CD1c-positive myeloid dendritic cell (primary cell): ENCODE measurements around the gene ABCA13.

ENCODE experiments used
- DNase-seq: peaks from one replicate; pipeline ENCODE4 v3.0.0-alpha.2; 2016; ENCODE audit errors: extremely low spot score

ABCA13 gene

DNA sequence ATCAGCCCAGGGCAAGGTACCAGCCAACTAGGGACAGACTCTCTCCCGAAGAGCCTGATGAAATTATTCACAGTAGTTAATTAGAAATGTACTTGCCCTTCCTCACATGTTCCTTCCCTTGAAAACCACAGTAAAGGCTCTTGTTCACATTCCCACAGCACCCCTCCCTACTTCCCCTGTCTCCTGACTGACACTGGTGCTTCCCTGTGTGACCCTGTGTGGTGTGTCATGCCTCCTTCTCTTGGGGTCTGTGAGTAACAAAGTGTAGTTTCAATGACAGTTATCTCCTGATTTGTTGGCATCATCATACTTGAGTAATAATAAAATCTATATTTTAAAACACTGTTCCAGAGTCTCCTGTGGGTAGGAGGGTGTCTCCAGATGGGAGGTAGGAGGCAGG lies 209.7 kb downstream of the ABCA13 start:
- peak; percentile 17 for DNase-seq

DNA sequence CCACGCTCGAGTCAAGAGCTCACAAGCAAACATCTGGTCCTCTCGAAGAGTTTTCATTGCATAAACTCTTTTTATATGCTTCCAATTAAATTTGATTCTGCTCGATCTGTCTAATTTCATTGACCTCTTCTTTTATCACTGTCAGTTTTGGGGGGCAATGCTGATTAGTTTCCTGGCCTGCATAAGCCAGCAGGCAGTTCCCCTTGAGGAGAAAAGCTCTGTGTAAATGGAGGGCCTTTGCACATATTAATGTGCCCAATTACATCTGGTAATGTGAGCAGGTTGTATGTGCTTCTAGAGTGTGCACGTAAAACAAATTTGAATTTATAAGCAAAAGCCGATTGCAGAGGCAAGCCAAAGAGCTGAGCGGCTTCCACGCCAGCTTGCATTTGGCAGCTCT lies 210.3 kb downstream of the ABCA13 start:
- DNase-seq: no peak

DNA sequence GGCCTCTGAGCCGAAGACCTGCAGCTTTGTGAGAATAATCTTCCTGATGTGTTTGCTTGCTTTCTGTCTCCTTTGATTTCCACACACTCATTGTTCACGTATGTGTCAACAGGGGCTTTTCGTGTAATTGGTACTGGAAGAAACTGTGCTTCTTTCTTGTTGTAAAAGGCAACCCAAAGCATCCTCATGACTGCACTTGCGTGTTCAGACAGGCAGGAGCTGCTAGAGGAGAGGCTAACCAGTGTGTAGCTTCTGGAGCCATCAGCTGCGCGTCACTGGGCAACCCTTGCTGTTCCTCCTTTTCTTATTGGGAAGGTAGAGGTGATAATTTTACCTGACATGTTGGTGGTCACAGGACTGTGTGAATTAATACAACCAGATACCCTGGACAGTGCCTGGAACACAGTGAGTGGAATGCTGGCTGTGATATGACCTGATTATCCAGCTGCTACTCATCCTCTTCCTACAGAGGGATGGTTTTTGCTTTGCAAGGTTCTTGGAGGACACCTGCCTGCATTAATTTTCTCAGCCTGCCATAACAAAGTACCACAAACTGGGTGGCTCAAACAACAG lies 213.0 kb downstream of the ABCA13 start:
- DNase-seq: no peak

DNA sequence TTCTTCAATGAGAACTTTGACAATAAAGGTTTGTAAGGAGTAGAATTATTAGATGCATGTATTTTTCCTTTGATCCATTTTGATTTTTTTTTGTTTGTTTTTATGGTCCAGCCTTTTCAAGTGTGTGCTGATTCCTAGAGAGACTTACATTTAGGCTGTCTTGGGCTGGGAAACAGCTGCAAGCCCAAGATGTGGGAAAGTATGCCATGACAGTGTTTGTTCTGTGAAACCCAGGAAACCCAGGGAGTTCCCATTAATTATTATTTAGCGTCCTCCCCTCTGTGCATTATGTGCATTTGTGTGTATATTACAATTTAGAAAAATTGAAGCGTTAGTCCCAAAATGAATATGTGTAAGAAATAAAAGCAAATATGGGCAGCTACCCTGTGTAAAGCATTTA lies 216.7 kb downstream of the ABCA13 start:
- DNase-seq: no peak

DNA sequence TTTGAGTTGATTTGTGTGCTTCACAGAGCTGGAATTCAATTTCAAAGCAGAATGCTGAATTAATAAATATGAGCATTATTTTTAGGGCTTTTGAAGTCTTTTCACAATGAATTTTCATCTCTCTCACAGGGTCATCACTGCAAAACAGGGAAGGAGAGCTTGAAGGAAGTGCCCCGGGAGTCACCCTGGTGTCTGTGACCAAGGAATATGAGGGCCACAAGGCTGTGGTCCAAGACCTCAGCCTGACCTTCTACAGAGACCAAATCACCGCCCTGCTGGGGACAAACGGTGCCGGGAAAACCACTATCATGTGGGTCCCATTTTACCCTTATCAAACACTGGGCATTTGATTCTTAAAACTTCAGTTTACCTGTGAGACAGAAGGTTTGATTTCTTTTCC lies 217.7 kb downstream of the ABCA13 start:
- DNase-seq: peak; percentile 45

DNA sequence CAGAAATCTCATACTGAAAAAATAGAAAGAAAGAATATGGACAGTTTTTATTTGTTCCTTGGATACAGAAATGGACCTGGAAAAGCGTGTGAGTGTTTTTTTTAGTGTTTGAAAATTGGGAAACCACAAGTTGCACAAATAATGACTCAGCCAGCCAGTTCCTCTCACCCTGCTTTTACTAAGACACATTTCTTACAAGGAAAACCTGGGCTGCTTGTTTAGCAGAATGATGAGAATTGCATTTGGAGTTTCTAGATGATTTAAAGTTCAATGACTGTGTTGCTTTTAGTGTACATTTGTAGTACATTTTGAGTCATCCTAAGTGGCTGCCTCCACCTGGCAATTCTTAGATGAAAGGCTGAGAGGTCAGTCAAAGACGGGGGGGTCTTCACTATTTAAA lies 218.7 kb downstream of the ABCA13 start:
- DNase-seq: peak; percentile 89

DNA sequence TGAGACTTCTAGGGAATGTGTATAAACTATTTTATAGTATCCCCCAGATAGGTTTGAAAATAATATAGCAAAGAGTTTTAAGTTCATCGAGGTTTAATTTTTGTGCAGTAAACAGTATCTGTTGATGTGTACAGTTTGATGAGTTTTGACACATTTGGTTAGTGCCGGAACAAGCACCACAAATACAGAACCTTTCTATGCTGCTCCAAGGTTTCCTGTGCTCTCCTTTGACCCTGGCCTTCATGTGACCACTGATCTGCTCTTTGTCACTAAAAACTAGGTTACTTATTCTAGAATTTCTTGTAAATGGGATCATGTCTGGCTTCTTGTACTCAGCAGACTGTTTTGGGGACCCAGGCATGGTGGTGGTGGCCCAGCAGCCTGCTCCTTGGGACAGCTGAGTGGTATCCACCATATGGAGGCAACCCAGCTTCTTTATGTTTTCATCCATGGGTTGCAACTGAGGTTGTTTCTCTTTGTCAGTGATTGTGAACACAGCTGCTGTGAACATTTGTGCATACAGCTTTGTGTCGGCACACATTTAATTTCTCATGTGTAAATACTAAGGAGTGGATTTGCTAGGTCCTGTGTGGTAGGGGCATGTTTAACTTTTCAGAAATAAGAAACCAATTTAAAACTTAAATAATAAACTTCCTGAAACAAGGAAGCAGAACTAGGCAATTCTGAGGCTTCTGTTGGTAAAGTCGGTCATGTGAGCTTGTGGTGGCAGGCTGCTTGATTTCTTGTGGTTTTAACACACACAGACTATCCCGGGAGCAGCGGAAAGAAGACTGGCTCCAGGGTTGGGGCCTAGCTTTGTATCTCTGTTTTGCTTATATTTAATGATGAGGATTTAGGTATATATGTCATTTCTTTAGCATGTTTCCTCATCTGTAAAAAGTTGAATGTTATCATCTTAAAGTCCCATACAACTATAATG lies 219.4 kb downstream of the ABCA13 start:
- peak; percentile 84 for DNase-seq

DNA sequence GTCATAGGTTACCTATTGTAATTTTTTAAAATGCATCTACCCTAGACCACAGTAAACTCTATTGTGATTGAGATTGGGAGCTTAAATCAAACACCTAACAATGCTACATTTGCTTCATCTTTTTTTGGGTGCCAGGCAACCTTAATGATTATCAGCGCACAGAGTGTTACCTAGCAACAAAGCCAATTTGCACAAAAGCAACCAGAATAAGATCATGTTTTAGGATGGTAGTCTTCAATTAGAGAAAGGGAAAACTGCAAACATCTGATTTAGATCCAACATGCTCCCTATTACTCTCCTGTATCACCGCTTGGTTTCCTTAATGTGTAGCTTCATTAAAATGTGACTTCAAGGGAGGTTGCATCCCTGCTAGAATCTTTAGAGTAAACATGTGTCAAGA lies 226.9 kb downstream of the ABCA13 start:
- no peak for DNase-seq

DNA sequence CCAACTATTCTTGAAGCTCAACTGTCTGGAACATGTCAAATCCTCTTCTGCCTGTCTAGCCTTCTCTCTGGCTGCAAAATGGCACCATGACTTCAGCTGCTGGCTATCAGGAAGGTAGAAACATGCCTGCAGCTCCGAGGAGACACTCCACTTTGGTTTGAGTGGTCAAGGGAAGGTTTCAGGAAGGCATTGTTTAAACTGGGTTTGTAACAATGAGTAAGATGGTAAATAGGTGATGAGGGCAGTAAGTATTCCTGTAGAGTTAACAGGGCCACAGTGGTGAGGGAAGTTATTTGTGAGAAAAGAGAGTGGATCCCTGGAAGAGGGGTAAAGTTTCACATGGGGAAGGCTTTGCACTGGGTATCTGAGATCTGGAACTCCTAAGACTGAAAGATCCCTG lies 231.5 kb downstream of the ABCA13 start:
- no peak for DNase-seq

DNA sequence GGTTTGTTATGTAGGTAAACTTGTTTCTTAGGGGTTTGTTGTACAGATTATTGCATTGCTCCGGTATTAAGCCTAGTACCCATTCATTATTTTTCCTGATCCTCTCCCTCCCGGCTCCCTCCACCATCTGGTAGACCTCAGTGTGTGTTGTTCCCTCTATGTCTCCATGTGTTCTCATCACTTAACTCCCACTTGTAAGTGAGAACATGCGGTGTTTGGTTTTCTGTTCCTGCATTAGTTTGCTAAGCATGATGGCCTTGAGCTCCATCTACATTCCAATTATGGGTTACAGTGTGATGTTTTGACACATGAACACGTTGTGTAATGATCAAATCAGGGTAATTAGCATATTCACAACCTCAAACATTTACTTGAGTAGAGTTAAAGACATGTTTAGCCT lies 237.5 kb downstream of the ABCA13 start:
- no peak for DNase-seq

DNA sequence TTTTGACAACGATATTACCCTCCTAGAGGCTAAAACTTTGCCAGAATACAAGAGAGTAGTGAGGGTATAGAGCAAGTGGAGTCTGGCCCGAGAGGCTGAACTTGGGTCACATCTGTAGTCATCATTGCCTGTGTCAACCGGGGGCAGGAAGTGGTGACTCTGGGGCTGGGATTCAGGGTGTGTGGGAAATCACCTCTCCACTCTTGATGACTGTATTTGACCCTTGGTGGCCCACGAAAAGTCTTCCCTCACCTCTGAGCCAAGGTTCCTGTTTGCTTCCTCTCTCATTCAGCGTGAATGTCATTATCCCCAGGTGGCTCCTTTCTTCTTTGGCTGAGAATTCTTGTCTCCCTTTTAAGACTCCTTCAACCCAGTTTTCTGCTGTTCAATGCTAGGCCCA lies 240.4 kb downstream of the ABCA13 start:
- DNase-seq: no peak

DNA sequence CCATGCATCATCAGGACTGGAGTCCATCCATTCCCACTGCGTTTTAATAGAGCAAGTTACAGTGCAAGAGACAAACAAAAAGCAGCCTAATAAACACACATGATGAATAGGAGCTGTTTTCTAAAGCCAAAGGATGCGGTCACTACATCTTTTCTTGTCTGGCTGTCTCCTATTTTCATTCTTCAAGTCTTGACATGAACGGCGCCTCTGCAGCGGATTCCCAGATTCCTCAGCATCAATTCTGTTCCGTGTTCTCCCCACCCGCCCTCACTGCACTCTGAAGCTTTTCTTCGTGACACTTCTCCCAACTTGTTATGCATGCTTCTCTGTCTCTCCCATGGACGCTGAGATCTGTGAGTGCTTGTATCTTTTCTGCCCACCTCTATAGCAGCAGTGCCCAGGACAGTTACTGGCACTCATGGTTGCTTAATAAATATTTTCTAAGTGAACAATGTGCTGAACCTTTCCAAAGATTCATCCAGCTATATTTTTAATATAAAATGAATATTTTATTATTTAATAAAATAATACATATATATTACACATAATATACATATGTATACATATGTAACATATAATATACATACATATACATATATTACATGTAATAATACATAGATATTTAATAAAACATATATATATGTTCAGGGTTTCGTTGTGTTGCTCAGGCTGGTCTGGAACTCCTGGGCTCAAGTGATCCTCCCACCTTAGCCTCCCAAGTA lies 242.9 kb downstream of the ABCA13 start:
- DNase-seq: no peak

DNA sequence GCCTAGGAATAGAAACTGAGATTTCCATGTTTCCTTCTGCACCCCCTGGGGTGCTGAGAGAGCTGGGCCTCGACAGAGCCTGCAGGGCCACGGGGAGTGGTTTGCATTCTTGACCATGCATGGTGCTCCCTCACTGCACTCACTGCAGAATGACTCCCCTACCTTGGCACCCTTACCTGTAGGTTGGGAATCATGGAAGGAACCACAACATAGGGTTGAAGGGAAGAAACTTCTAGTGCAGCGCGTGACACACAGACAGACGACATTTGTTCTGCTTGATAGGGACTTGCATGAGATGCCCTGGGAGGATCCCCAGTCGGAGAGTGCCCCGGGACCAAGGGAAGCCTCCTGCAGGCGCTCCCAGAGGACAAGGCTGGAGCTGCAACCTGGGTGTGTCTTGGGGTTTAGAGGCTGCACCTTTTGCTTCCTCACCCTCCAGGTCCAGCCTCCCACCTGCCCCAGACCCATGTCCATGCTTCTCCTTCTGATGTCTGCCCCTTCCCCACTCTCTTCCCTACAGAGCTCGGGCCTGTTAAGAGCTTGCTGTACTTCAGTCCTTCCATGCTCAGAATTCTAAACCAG lies 245.2 kb downstream of the ABCA13 start:
- DNase-seq: no peak

DNA sequence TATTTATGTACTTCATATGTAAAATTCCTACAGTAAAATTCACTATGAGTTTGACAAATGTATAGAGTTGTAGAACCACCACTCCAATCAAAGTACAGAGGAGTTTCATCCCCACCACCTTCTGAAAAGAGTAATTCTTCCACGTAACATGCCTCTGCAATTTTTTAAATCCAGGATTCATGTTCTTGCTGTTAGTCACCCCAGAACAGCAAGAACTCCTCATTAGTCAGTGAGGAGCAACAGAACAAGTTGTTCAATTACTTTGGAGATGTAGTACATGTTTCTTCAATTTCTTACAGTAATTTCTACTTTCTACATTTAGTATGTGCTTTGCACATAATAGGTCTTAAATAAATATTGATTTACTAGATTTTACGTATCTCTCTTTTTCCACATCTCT lies 248.1 kb downstream of the ABCA13 start:
- DNase-seq: no peak

DNA sequence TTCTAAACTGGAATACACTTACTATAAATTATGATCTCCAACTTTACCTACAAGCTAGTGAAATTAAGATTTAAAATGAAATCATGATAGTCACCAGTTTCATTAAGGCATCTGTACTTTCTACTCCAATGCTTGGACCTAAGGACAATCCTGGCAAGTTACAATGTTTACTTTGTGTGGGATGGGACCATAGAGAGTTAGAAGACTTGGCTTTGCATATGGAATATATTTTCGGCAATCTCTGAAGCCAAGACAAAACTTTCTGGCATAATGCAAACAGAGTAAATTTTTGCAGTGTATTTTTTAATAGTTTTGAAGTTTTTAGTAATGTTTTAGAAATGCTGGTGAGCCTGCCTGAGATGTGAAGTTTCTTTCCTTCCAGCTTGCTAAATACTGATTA lies 248.9 kb downstream of the ABCA13 start:
- no peak for DNase-seq

DNA sequence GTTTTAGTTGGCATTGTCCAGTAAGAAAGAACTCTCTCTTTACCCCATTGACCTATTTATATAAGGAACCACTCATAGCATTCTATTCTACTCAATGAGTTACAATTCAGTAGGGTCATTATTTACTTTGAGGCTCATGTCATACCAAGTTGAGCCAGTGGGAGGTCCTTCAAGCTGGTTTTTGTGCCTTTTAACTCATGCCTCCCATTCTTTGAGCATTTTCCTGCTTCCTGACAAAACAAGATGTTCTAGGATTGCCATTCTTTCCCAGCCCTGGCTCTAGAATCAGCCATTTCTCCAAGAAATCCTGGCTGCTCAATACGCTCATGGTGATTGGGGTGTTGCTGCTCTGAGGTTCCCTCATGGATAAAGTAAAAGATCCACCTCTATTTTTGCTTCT lies 250.1 kb downstream of the ABCA13 start:
- DNase-seq: no peak

DNA sequence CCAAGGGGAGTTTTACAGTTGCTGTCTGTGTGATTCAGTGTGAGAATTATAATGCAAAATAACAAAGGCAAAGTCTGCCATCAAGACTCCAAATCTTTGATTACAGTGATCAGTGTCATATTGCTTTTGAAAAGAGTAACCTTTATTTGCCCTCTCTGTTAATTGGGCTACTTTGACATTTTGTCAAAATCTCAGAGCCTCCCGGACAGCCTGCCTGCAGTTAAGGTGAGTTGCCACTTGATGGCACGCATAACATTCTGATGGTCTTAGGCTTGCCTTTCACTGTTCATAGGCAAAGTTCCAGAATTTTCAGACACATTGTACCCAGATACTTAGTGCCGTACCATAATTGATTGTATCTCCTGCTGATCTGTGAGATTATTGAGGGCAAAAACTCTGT lies 253.5 kb downstream of the ABCA13 start:
- DNase-seq: no peak

DNA sequence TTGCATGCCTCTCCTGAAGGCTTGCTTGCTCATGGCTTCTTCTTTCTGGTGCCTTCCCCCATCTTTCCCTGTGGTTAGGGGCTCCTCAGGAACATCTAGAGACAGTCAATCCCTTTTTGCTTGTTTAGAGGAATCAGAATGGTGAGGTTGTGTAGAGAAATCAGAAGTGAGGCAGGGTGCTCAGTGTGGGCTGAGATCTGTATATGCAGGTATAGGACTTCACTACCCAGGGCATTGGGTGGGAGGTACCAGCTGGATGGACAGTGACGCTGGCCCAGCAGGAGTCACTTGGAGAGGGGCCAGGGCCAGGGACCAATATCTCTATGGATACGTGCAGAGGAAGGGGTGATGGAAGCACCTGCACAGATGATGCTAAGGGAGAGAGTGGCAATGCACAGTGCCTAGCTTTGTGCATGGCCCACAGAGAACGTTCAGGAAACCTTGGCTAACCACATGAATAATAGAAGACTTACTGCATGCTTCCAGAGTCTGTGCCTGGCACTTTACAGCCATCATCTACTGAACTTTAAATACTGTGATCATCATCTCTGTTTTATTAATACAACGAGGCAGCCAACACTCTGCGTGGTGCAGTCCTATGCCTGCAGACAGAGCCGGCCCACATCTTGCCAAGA lies 255.2 kb downstream of the ABCA13 start:
- DNase-seq: no peak

DNA sequence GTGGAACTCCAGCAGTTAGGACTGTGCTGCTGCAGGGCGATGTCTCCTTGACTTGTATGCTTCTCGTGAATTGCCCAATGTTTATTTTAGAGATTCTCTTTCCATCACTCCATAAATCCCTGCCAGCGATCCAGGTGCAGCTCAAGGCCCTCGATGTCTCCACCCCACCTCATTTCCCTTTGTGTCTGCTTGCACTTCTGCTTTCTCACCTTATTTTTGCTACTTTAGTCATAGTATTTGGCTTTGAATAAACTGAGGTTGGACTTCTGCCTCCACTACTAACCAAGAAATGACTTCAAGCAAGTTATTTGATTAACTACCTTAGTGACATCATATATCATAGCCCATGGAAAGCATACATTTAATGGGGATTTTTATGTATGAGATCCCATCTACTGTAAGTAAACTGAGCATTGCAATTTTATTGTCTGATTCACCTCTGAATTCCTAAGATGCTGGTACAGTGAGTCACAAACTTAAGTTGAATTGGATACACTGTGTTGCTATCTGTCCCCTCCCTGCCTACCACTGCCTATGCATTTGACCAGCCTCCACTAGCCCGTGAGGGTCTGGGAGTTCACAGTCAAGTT lies 255.8 kb downstream of the ABCA13 start:
- no peak for DNase-seq

DNA sequence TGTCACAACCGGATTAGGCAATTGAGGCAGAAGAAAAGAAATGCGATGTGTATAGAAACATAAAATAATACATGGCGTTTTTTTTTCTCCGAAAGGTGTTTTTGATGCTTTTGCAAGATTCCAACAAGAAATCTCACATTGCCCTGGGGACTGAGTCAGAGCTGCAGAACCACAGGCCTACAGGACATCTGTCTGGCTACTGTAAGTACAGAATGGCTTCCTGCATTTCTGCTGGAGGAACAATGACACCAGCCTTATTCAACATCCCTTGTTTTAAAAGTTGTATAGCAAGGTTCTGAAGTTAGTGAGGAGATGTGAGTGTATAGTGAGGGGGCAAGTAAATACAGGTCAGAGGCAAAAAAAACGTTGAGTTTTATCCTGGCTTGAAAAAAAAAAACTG lies 256.4 kb downstream of the ABCA13 start:
- DNase-seq: no peak

DNA sequence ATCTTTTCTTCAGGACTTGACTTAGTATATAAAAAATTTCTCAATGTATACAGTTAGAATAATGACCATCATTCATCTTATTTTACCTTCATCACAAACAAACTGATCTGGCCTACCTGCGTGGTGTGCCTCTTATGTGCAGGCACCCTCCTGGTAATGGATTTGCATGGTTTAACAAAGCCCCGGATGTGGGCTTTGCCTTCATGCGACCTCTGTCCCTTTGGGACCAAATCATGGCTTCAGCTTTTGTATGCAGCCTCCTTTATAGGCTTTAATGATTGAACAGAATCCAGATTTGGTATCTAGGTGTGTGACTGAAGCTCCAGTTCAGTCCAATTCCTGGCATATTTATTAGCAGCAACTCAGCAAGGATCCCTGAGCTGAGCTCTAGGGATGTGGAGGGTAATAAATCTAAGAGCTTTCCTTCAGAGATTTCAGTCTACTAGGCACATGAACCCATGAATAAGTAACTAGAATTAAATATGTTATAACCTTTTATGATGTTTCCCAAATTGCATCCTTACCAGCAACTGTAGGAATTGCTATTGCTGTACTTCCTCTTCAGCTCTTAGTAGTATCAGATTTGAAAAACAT lies 256.9 kb downstream of the ABCA13 start:
- DNase-seq: no peak
